Endothelial cell of umbilical vein (primary cell): Measurements from ENCODE around the gene CCR2. TPM values are rescaled to one million over a fixed set of nuclear protein-coding genes. Genes with fewer than 3 reads are reported as not detected.

ENCODE experiments used
- BruUV-seq: library from RNA; stranded (reverse); fragments of 400-500 nt; replicated peaks from 2 replicates; lab custom pipeline; 2021; lab: Mats Ljungman, UMichigan
- CTCF ChIA-PET: fragments of 300-600, 350-600 bp; sonication (Branson Sonifier 250); formaldehyde crosslinking; loops from one replicate; lab custom pipeline; 2021; ENCODE audit warnings: antibody characterized with exemption, inconsistent platforms; lab: Charles Lee
- POLR2A ChIA-PET: fragments of 300-600, 350-600 bp; sonication (Branson Sonifier 250); formaldehyde crosslinking; loops from one replicate; lab custom pipeline; 2021; ENCODE audit warnings: antibody characterized with exemption, inconsistent platforms; lab: Charles Lee
- DNase-seq: peaks from one replicate; pipeline ENCODE4 v3.0.0-alpha.2; 2011; ENCODE audit warnings: low read depth, low spot score
- FAIRE-seq: peaks from 2 replicates; lab custom pipeline; 2011; peaks lifted over from hg19 to GRCh38; lab: Jason Lieb, UNC
- H2AFZ ChIP-seq: 2 replicates; pipeline ENCODE4 v1.6.0; 2012; ENCODE audit warnings: low read depth, low read length, control low read depth, inconsistent platforms
- H3K27ac ChIP-seq: 2 replicates; pipeline ENCODE4 v1.5.1; 2011; ENCODE audit warnings: low read depth, mild to moderate bottlenecking, control low read depth, low read length, moderate library complexity; ENCODE audit not compliant: insufficient read depth
- H3K27me3 ChIP-seq, 2 experiments: 2 replicates each; pipeline versions ENCODE4 v1.6.0 to v1.6.1; 2011; ENCODE audit warnings: low read length in 2 of 2, mixed read lengths in 1 of 2; ENCODE audit not compliant: control insufficient read depth in 2 of 2, insufficient read depth in 2 of 2
- H3K36me3 ChIP-seq, 2 experiments: 2 replicates in 1 of 2; 3 replicates in 1 of 2; pipeline ENCODE4 v1.5.1; 2011; ENCODE audit warnings: low read length in 2 of 2, mild to moderate bottlenecking in 1 of 2, moderate library complexity in 1 of 2; ENCODE audit not compliant: control insufficient read depth in 2 of 2, insufficient read depth in 2 of 2; ENCODE audit errors: extremely low read depth in 1 of 2
- H3K4me1 ChIP-seq: 3 replicates; pipeline ENCODE4 v1.5.1; 2011; ENCODE audit warnings: mild to moderate bottlenecking, low read length; ENCODE audit not compliant: control insufficient read depth, insufficient read depth; ENCODE audit errors: extremely low read depth
- H3K4me2 ChIP-seq: 2 replicates; pipeline ENCODE4 v1.6.1; 2011; ENCODE audit warnings: low read length, control low read depth, mixed read lengths; ENCODE audit not compliant: insufficient read depth
- H3K4me3 ChIP-seq, 3 experiments: fragments of 200-600 bp in 1 of 3; sonication (generic), shearing (Covaris generic) in 1 of 3; replicated peaks in 1 of 3; 2 replicates each; pipeline ENCODE4 v1.5.1; 2011 to 2016; ENCODE audit warnings: control low read depth in 3 of 3, low read length in 3 of 3, mild to moderate bottlenecking in 2 of 3, inconsistent platforms in 1 of 3, low read depth in 1 of 3, moderate library complexity in 1 of 3; ENCODE audit not compliant: insufficient read depth in 1 of 3
- H3K79me2 ChIP-seq: 2 replicates; pipeline ENCODE4 v1.6.0; 2012; ENCODE audit warnings: low read length, inconsistent platforms; ENCODE audit not compliant: control insufficient read depth, insufficient read depth
- H3K9ac ChIP-seq: replicated peaks from 2 replicates; pipeline ENCODE3; 2011; ENCODE audit warnings: low read length, control low read depth; ENCODE audit not compliant: insufficient read depth; ENCODE audit errors: extremely low read depth
- H3K9me1 ChIP-seq: replicated peaks from 3 replicates; pipeline ENCODE4 v1.6.0; 2011; ENCODE audit warnings: mild to moderate bottlenecking, low read length; ENCODE audit not compliant: control insufficient read depth, insufficient read depth; ENCODE audit errors: extremely low read depth
- H3K9me3 ChIP-seq: replicated peaks from 2 replicates; pipeline ENCODE4 v1.5.1; 2012; ENCODE audit warnings: low read length, inconsistent platforms; ENCODE audit not compliant: control insufficient read depth, insufficient read depth
- H4K20me1 ChIP-seq: replicated peaks from 2 replicates; pipeline ENCODE3; 2011; ENCODE audit warnings: mild to moderate bottlenecking, low read length; ENCODE audit not compliant: control insufficient read depth, insufficient read depth; ENCODE audit errors: extremely low read depth
- CTCF ChIP-seq, 2 donors: IDR thresholded peaks; 1 replicate in 1 of 2; 2 replicates in 1 of 2; pipeline ENCODE4 v1.5.1; 2011; ENCODE audit warnings: low read length in 2 of 2, mild to moderate bottlenecking in 2 of 2, moderate library complexity in 2 of 2, control low read depth in 1 of 2, inconsistent platforms in 1 of 2, low read depth in 1 of 2; ENCODE audit not compliant: insufficient read depth in 1 of 2; ENCODE audit errors: extremely low read depth in 1 of 2
- EZH2 ChIP-seq: IDR thresholded peaks from 2 replicates; pipeline ENCODE4 v1.6.1; 2012; ENCODE audit warnings: borderline replicate concordance, low read depth, mild to moderate bottlenecking, moderate library complexity, low read length, inconsistent platforms; ENCODE audit not compliant: severe bottlenecking
- FOS ChIP-seq: IDR thresholded peaks from 2 replicates; pipeline ENCODE4 v1.6.1; 2011; ENCODE audit warnings: mild to moderate bottlenecking, low read length, moderate library complexity, borderline replicate concordance; ENCODE audit not compliant: insufficient read depth
- GATA2 ChIP-seq: IDR thresholded peaks from 2 replicates; pipeline ENCODE4 v1.7.0; 2011; ENCODE audit warnings: low read depth, mild to moderate bottlenecking, moderate library complexity, mixed read lengths, low read length; ENCODE audit not compliant: insufficient read length, insufficient read depth
- JUN ChIP-seq: IDR thresholded peaks from 2 replicates; pipeline ENCODE4 v1.6.1; 2011; ENCODE audit warnings: borderline replicate concordance, low read depth; ENCODE audit not compliant: insufficient read length, insufficient read depth
- MYC ChIP-seq: IDR thresholded peaks from one replicate; pipeline ENCODE4 v1.6.1; 2011; ENCODE audit warnings: mild to moderate bottlenecking, low read depth, low read length
- POLR2A ChIP-seq: IDR thresholded peaks from 2 replicates; pipeline ENCODE4 v1.6.1; 2012; ENCODE audit warnings: low read depth, mild to moderate bottlenecking, control low read depth, low read length
- POLR2AphosphoS5 ChIP-seq: IDR thresholded peaks from 2 replicates; pipeline ENCODE4 v1.6.1; 2012; ENCODE audit warnings: low read depth, mild to moderate bottlenecking, control low read depth, low read length, moderate library complexity; ENCODE audit not compliant: insufficient read depth
- dilution Hi-C: fragments of 300-500 bp; cut with MboI; formaldehyde crosslinking; loops from one replicate; pipeline ENCODE4 v1.15.0; 2019; ENCODE audit warnings: low sequenced_read_pairs; ENCODE audit not compliant: extremely low pct_ligation_motif_present
- intact Hi-C: fragments of 100-400 bp; cut with micrococcal nuclease; formaldehyde crosslinking; loops from one replicate; pipeline ENCODE4 v1.10.0; 2022
- polyA plus RNA-seq, 4 experiments: library from polyadenylated mRNA; depleted of rRNA in 3 of 4; stranded (reverse) in 3 of 4; unstranded in 1 of 4; fragments of >200 nt; gene quantifications; 2 replicates each; pipeline versions ENCODE4 v1.2.1 to v1.2.3, GENCODE V29; 2011 to 2012; ENCODE audit warnings: missing spikeins in 1 of 4
- total RNA-seq: library from RNA; stranded (reverse); gene quantifications from 2 replicates; pipeline ENCODE4 v1.2.3, GENCODE V29; 2021

CCR2 gene
- total and polyA plus RNA-seq, 2 donors (not counting 3 experiments of a cell fraction or from before 2014, with no cell fraction given) = not detected

- intact Hi-C loops (no loop called here), dilution Hi-C loops (no loop called here)
- Histone ChIP-seq H3K36me3 (no peaks in the 10 kb centered on the region), H3K9me1 (no peaks in the 10 kb centered on the region), H3K9me3 (no peaks in the 10 kb centered on the region), H3K27me3 (no peaks in the 10 kb centered on the region), H4K20me1 (no peaks in the 10 kb centered on the region), H3K9ac (no peak overlapping the region), H3K4me1 (no peaks in the 10 kb centered on the region), H3K4me2 (no peak overlapping the region), H2AFZ (no peak overlapping the region), H3K4me3 (no peak overlapping the region), H3K79me2 (no peaks in the 10 kb centered on the region), H3K27ac (no peak overlapping the region)
- no TSS peak for BruUV-seq
- ChIA-PET POLR2A (no interaction called here), CTCF (interaction anchor here (1.0 kb wide), 2 partner anchors 10 to 15 kb away, joined by 3 to 4 read pairs; no protein-coding TSS in a partner anchor)
- no peak for TF ChIP-seq EZH2
- FAIRE-seq (no peak), DNase-seq (no peak)
Observed at GRCh38 chr3:46393011-46393410, 39.1 kb downstream of the CCR2 start.

DNA sequence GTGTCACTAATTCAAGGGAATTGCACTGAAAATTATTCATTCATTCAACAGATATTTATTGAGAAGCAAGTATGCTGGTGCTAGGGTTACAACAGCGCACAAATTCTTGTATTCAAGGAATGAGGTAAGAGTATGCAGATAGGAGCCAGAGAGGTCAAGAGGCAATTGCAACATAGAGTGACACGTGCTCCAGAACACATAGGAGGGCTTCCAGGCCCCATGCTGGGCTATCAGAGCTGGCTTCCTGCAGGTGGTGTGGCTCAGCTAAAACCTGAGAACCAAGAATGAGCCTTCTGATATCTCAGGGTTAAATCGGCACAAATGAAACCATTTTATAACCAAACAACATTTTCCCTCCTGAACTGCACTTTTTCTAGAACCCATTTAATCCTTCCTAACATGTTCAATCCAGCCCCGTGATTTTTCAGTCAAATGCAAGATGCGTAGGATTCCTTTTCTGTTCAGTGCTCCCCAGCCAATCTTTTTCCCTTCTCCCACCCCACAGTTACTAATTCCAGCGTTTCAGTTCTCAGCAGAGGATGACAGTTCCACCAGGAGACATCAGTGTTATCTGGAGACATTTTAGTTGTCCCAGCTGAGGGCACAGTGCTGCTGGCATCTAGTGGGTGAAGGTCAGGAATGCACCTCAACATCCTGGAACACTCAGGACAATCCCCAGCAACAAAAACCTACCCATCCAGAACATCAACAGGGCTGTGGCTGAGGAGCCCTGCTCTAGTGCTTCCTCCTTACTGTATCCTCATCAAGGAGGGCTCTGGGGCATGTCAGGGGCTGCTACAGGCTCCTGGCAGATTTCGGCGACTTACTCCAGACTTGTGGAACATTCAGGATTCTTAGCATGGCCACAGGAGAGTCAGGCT is 39.9 kb downstream of the CCR2 start:
- FAIRE-seq (no peak), DNase-seq (no peak)
- intact Hi-C loops = no loop called here
- TF ChIP-seq EZH2 (no peak), MYC (no peak), POLR2AphosphoS5 (no peak), JUN (no peak), FOS (no peak), GATA2 (no peak), POLR2A (no peak), CTCF (IDR thresholded peaks at IDR 0.05; ENCODE audit: extremely low read depth in 1 of 2, insufficient read depth in 1 of 2, low read depth in 1 of 2, low read length in 2 of 2) (no peak)
- POLR2A ChIA-PET = no interaction called here
- H3K9ac ChIP-seq = no peak overlapping the region
- H3K27ac ChIP-seq = no peak overlapping the region
- no peaks in the 10 kb centered on the region for H3K79me2 ChIP-seq
- H3K4me2 ChIP-seq = no peak overlapping the region
- H3K4me1 ChIP-seq = no peaks in the 10 kb centered on the region
- H2AFZ ChIP-seq = no peak overlapping the region
- no peak overlapping the region for H3K4me3 ChIP-seq
- no peaks in the 10 kb centered on the region for H3K36me3 ChIP-seq
- BruUV-seq = no TSS peak
- CTCF ChIA-PET = interaction anchor here (1.0 kb wide), 2 partner anchors 9 to 16 kb away, joined by 3 to 4 read pairs; no protein-coding TSS in a partner anchor
- dilution Hi-C loops = no loop called here
- no peaks in the 10 kb centered on the region for H3K27me3 ChIP-seq
- H3K9me3 ChIP-seq = no peaks in the 10 kb centered on the region
- no peaks in the 10 kb centered on the region for H3K9me1 ChIP-seq
- H4K20me1 ChIP-seq = no peaks in the 10 kb centered on the region
